HFFc6 (cell line): ENCODE results near the gene MEIOC. TPM values are rescaled to one million over a fixed set of nuclear protein-coding genes. Genes with fewer than 3 reads are reported as not detected.

Experiments used
- DNase-seq: peaks from one replicate; pipeline ENCODE4 v3.0.0-alpha.2; 2018
- H3K27ac Mint-ChIP-seq: 2 replicates; pipeline ENCODE4 v1.8.0; 2020; ENCODE audit warnings: mild to moderate bottlenecking, mixed read lengths
- H3K27me3 Mint-ChIP-seq: 2 replicates; pipeline ENCODE4 v1.8.0; 2021; ENCODE audit warnings: mild to moderate bottlenecking, moderate library complexity, mixed read lengths; ENCODE audit not compliant: insufficient read depth
- H3K36me3 Mint-ChIP-seq: 2 replicates; pipeline ENCODE4 v1.8.0; 2021; ENCODE audit warnings: low read depth, mixed read lengths
- H3K4me1 Mint-ChIP-seq: 2 replicates; pipeline ENCODE4 v1.8.0; 2020; ENCODE audit warnings: low read depth, mixed read lengths
- H3K4me3 Mint-ChIP-seq: 2 replicates; pipeline ENCODE4 v1.8.0; 2020; ENCODE audit warnings: mild to moderate bottlenecking, moderate library complexity, mixed read lengths
- H3K9me3 Mint-ChIP-seq: 2 replicates; pipeline ENCODE4 v1.8.0; 2020; ENCODE audit warnings: mild to moderate bottlenecking, mixed read lengths
- CTCF ChIP-seq: fragments of 200-600 bp; sonication (generic); IDR thresholded peaks from 2 replicates; pipeline ENCODE4 v1.5.0; 2021; ENCODE audit warnings: antibody characterized with exemption, mild to moderate bottlenecking
- long read RNA-seq: library from polyadenylated mRNA; unstranded; transcript quantifications from one replicate; pipeline ENCODE4 v2.0.0, GENCODE V29; 2019
- total RNA-seq, 6 experiments: library from RNA; stranded (reverse); fragmentation: NEBNext Ultra II Directional; extraction: Animal tissue kit (Norgen Biotek cat#: 25700); gene quantifications; 2 replicates in 1 of 6; 3 replicates in 5 of 6; pipeline ENCODE4 v1.2.3, GENCODE V29; 2021

Gene MEIOC
- under 1 TPM in 2 of 6 experiments, not detected in 4; 0.09 to 0.14 TPM for total RNA-seq
- long read RNA-seq, partial matches to known transcripts = 0 of 5 reads
- long read RNA-seq, other reads (novel, unspliced or antisense) = 5 of 5 reads

- Mint-ChIP-seq H3K9me3 (no peaks in the 10 kb centered on the region), H3K27me3 (peaks cover 9% of the 10 kb centered on the region), H3K4me1 (no peaks in the 10 kb centered on the region), H3K27ac (no peak within 1 kb of the TSS), H3K4me3 (no peak within 1 kb of the TSS; the same call in 1 of the 2 replicates), H3K36me3 (no peaks in the 10 kb centered on the region)
- TF ChIP-seq CTCF = no peak
- DNase-seq = no peak
These were observed at the start of gene MEIOC for GRCh38 chr17:44655983-44656710. TSS of gene MEIOC (plus strand) at chr17:44656468. CDS start at chr17:44656614, 146 bp downstream.

GRCh38 chr17:44606658-44607057, 49.6 kb upstream of the MEIOC start:
- H3K36me3 Mint-ChIP-seq = no peaks in the 10 kb centered on the region
- peaks cover 34% of the 10 kb centered on the region for H3K4me1 Mint-ChIP-seq
- H3K27me3 Mint-ChIP-seq = no peaks in the 10 kb centered on the region
- H3K27ac Mint-ChIP-seq = no peak overlapping the region
- no peaks in the 10 kb centered on the region for H3K9me3 Mint-ChIP-seq
- no peak for DNase-seq
- no peak overlapping the region for H3K4me3 Mint-ChIP-seq
- no peak for TF ChIP-seq CTCF

- no peak for TF ChIP-seq CTCF
- Mint-ChIP-seq H3K27me3 (no peaks in the 10 kb centered on the region), H3K4me1 (peaks cover 37% of the 10 kb centered on the region), H3K9me3 (no peaks in the 10 kb centered on the region), H3K36me3 (no peaks in the 10 kb centered on the region), H3K27ac (no peak overlapping the region), H3K4me3 (no peak overlapping the region)
- peak; percentile 20 for DNase-seq
These were observed 48.2 kb upstream of the MEIOC start for GRCh38 chr17:44607836-44608690.

GRCh38 chr17:44608727-44609435, 47.4 kb upstream of the MEIOC start:
- peaks cover 37% of the 10 kb centered on the region for H3K4me1 Mint-ChIP-seq
- no peak overlapping the region for H3K4me3 Mint-ChIP-seq

More at GRCh38 chr17:44608727-44609435, 47.4 kb upstream of the MEIOC start:
- H3K27me3 Mint-ChIP-seq = no peaks in the 10 kb centered on the region
- no peaks in the 10 kb centered on the region for H3K9me3 Mint-ChIP-seq
- no peak for DNase-seq
- 0 out of 2 replicates have a peak overlapping the region, but pooled peaks have one; percentile 3 for H3K27ac Mint-ChIP-seq
- no peak for TF ChIP-seq CTCF
- no peaks in the 10 kb centered on the region for H3K36me3 Mint-ChIP-seq
